Measurements from ENCODE around the gene LRP1.

Gene LRP1

GRCh38 chr12:57224973-57225679 is 96.8 kb downstream of the LRP1 start:
- DNase-seq, result peak in 1 of 14 donors; percentile 17

DNA sequence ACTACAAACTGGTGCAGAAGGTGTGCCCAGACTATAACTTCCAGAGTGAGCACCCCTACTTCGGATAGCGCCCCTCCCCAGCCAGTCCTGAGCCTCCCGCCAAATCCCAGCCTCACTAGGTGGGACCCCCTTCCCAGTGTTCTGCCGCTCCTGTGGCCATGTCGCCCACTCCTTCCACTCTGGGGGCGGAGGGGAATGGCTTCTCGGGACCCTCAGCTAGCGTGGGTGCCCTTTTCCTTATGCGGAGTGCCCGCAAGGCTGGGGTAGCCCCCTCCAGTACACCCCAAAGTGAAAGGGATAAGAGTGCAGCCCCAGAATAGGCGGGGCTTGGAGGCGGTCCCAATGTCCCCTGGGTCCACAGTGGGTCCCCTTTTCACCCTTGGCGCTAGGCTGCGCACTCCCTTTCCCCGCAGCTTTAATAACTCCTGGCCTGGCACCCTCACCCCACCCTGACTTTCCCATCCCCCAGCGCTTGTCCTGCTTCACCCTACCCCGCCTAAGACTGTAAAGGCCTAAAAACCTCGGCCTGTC is 97.5 kb downstream of the LRP1 start:
- DNase-seq, result no peak

DNA sequence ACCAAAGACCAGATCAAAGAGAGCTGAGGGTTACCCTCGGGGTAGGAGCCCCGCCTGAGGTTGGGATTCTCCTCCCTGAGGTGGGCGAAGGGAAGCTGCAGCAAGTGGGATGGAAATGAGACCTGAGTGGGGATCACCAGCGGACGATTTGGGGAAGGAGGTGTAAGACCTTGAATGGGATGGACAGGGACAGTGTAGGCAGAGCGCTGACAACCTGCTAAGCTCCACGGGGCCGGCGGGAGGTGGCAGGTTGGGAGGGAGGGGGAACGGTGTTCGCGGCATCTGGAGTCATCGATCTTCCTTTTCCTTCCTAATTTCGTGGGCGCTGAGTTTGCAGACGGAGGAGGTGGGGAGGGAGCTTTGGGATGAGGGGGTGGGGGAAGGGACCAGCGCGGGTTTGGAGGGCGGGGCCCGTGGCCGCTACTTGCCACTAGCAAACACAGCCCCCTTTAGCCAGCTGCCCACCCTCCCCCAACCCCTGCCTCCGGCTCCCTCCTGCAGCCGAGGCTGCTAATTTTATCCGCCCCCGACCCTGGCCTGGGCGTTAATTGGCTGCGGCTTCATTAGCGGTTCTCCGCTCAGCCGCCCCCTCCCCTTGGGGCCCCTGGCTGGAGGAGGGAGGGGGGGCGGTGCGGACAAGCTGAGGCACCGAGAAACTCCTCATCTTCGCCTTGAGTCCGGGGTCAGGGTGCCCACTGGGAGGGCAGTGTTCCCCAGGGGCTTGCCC is 98.5 kb downstream of the LRP1 start:
- no peak for DNase-seq

- no peak for DNase-seq
These were observed 99.2 kb downstream of the LRP1 start for GRCh38 chr12:57227315-57228115.

DNA sequence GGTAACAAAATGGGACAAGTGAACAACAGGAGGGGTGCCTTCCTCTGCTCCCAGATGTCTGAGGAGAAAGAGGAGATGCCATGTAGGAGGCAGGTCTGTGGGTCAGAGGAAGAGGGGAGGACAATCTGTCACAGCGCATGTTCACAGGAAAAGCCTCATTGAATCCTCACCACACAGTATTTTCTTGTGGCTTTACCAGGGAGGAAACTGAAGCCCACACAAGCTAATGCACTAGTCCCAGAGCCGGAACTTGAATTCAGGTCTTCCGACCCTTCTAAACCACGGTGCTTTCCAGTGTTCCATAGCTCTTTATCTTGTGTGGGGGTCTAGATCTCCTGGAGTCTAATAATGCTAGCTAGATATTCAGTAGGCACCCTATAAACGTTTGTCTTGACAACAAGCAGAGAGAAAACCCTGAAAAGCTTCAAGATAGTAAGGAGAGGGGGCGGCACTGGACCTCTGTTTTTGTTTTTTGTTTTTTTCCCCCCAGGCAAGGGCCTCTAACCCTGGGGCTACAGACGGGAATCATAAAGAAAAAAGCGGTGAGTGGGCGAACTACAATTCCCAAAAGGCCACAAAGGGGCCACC is 100.9 kb downstream of the LRP1 start:
- DNase-seq, result peak in 1 of 14 donors; percentile 51

- DNase-seq, result peak; percentile 45 to 91 (median 82)
These were observed 101.5 kb downstream of the LRP1 start, which contains the start of gene SHMT2 for GRCh38 chr12:57229634-57230380. Gene SHMT2 (plus strand): TSS chr12:57229711. CDS start chr12:57229779, 68 bp downstream.

GRCh38 chr12:57230381-57231155 is 102.3 kb downstream of the LRP1 start:
- no peak for DNase-seq

DNA sequence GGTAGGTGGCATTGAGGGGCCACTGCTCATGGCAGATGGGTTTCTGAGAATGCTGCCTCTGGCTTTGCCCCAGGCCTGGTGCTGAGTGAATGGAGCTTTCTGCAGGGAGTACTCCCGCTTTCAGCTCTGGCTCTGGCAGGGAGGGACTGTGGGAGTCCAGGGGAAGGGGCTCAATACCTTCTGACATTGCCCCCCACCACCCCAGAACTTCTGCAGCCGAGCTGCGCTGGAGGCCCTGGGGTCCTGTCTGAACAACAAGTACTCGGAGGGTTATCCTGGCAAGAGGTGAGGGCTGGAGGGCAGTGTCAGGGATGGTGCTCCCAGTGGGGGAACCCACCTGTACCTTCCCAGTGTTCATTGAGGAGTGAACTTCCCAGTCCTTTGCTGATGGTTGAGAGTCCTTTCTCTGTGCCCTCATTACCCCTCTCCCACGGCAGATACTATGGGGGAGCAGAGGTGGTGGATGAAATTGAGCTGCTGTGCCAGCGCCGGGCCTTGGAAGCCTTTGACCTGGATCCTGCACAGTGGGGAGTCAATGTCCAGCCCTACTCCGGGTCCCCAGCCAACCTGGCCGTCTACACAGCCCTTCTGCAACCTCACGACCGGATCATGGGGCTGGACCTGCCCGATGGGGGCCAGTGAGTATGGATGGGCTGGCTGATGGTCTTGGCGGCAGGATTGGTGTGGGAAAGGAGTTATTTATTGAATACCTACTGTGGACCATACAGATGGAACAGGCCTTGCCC is 103.2 kb downstream of the LRP1 start:
- no peak for DNase-seq

GRCh38 chr12:57232156-57232756 is 104.0 kb downstream of the LRP1 start:
- no peak for DNase-seq

- DNase-seq, result no peak
These were observed 105.3 kb downstream of the LRP1 start for GRCh38 chr12:57233357-57234232.

DNA sequence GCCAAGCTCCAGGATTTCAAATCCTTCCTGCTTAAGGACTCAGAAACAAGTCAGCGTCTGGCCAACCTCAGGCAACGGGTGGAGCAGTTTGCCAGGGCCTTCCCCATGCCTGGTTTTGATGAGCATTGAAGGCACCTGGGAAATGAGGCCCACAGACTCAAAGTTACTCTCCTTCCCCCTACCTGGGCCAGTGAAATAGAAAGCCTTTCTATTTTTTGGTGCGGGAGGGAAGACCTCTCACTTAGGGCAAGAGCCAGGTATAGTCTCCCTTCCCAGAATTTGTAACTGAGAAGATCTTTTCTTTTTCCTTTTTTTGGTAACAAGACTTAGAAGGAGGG is 105.9 kb downstream of the LRP1 start:
- DNase-seq, result no peak

GRCh38 chr12:57234571-57235016 is 106.3 kb downstream of the LRP1 start:
- DNase-seq, result no peak

DNA sequence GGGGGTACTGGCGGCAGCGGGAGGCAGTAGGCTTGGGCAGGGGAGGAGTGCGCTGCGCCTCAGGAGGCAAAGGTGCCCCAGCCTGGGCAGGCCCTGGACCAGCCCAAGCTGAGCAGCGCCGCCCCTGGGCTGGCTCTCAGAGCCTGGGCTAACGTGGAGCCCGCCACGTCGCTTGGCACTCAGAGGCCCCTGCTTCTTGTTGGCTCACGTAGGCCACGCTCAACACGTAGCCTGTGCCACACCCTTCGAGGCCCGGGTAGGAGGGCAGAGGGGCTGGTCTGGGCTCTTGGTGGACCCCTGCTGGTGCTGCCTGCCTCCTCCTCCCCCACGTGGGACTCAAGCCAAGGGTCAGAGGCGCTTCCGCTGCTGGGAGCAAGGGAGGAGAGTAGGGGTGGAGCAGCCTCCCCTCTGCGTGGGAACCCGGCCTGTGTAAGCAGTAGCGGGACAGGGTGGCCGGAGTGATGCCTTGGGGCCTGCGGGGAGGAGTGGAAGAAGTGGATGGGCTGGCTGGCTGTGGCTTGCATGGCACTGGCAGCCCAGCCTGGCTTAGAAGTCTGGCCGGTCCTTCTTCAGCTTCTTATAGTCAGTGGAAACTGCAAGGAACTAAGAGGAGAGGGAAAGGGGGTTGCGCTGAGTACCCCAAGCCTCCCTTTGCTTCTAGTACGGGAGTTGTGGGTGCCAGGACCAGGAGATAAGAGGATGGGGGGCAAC is 106.9 kb downstream of the LRP1 start:
- DNase-seq, result no peak

- no peak for DNase-seq
These were observed 107.4 kb downstream of the LRP1 start for GRCh38 chr12:57235728-57236131.

DNA sequence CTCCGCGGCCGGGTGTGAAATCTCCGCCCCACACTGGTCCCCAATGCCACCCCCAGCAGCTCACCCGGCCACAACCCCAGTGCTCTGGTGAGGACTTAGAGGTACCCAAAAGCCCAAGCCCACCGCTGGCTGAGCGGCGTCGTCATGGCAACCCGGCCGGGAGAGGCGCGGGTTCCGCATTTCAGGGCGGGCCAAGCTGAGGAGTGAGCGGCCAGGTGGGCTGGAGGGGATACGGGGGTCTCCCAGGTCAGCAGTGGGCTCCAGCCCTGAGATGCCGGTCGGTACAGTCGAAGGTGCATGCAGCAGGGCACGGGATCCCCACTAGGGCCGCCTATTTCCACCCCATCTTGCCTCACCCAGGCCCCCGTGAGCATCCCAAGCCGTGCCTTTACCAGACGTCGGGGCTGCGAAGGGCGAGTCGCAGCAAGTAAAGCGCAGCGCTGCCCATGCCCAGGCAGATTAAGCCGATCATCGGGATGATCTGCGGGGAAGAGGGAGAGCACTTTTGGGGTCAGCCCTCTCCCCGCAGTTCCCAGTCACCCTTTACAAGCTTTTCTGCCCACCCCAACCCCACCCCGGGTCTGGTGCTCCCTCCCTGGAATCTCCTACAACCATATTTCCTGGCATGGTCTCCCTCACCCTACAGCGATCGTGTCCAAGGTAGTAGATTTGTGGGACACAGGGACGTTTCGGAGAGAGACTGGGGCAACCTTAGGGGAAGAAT is 108.1 kb downstream of the LRP1 start:
- DNase-seq, result no peak

- no peak for DNase-seq
These were observed 108.8 kb downstream of the LRP1 start for GRCh38 chr12:57236925-57237595.

DNA sequence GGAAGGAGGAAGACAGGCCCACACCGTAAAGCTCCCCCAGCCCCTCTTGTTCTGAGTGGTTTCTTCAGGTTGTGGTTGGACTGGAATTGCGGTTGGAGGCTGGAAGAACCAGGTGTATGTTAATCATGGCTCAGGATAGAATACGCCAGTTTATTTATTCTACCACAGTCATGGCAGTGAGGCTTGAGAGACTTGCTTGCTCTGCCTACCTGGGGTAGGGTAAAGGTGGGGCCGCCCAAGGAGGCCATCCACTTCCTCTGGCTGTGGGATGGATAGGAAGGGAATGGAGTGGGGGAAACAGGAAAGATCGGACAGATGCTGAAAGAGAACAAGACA is 109.3 kb downstream of the LRP1 start:
- DNase-seq, result no peak

Measured in C1 segment of cervical spinal cord (tissue), 14 donors.